ENCODE results near the gene CHRNA5.
"Not testable (repeated sequence)": the region's sequence is repeated elsewhere in the genome, so short reads cannot be mapped to it uniquely, and the experiment has no call there.

The CHRNA5 gene

GRCh38 chr15:78550194-78550593 is 15.1 kb upstream of the CHRNA5 start:
- H3K9me3 ChIP-seq (ENCODE audit: control extremely low read depth in 1 of 5, control insufficient read depth in 4 of 5, insufficient read depth in 2 of 5, low read depth in 1 of 5, low read length in 4 of 5), result no peaks in the 10 kb centered on the region
- no peaks in the 10 kb centered on the region for H3K27me3 ChIP-seq (replicated peaks in 2 of 5; ENCODE audit: control insufficient read depth in 4 of 5, insufficient read depth in 5 of 5, low read length in 4 of 5)
- no peak overlapping the region for H3K27ac ChIP-seq (ENCODE audit: insufficient read depth in 1 of 2, low read depth in 1 of 2, low read length in 2 of 2, poor library complexity in 1 of 2, severe bottlenecking in 2 of 2)
- H3K36me3 ChIP-seq (ENCODE audit: control insufficient read depth in 4 of 4, insufficient read depth in 4 of 4, low read length in 3 of 4), result peaks cover 25 to 56% (median 43%) of the 10 kb centered on the region in 4 experiments
- no peaks in the 10 kb centered on the region for H3K4me1 ChIP-seq (ENCODE audit: control extremely low read depth in 1 of 4, control insufficient read depth in 4 of 4, insufficient read depth in 4 of 4, low read length in 3 of 4)
- no peak for DNase-seq
- CTCF ChIA-PET, result no interaction called here
- 87% methylated on average over 5 of the region's 6 CpGs for WGBS (ENCODE audit: insufficient coverage)
- POLR2A ChIA-PET, result no interaction called here
- no peak overlapping the region for H3K4me3 ChIP-seq (ENCODE audit: control insufficient read depth in 1 of 7, extremely low read depth in 1 of 7, insufficient read depth in 4 of 7, low read depth in 2 of 7, low read length in 6 of 7)

- H3K9me3 ChIP-seq (ENCODE audit: control extremely low read depth in 1 of 5, control insufficient read depth in 4 of 5, insufficient read depth in 2 of 5, low read depth in 1 of 5, low read length in 4 of 5), result no peaks in the 10 kb centered on the region
- ChIA-PET CTCF (no interaction called here), POLR2A (no interaction called here)
- 86% methylated on average over 3 of the region's 3 CpGs for WGBS (ENCODE audit: insufficient coverage)
- no peak overlapping the region for H3K4me3 ChIP-seq (ENCODE audit: control insufficient read depth in 1 of 7, extremely low read depth in 1 of 7, insufficient read depth in 4 of 7, low read depth in 2 of 7, low read length in 6 of 7)
- no peak overlapping the region for H3K27ac ChIP-seq (ENCODE audit: insufficient read depth in 1 of 2, low read depth in 1 of 2, low read length in 2 of 2, poor library complexity in 1 of 2, severe bottlenecking in 2 of 2)
- H3K4me1 ChIP-seq (ENCODE audit: control extremely low read depth in 1 of 4, control insufficient read depth in 4 of 4, insufficient read depth in 4 of 4, low read length in 3 of 4), result no peaks in the 10 kb centered on the region
- peaks cover 19 to 49% (median 37%) of the 10 kb centered on the region in 4 experiments for H3K36me3 ChIP-seq (ENCODE audit: control insufficient read depth in 4 of 4, insufficient read depth in 4 of 4, low read length in 3 of 4)
- no peak for DNase-seq
- H3K27me3 ChIP-seq (replicated peaks in 2 of 5; ENCODE audit: control insufficient read depth in 4 of 5, insufficient read depth in 5 of 5, low read length in 4 of 5), result no peaks in the 10 kb centered on the region
Measured at GRCh38 chr15:78550815-78551214, 14.5 kb upstream of the CHRNA5 start.

- ChIA-PET POLR2A (no interaction called here), CTCF (interaction anchor here (1.9 kb wide), 1 partner anchor 13 kb away, joined by 5 read pairs; the partner anchor contains the start of gene CHRNA5)
- H3K9me3 ChIP-seq (ENCODE audit: control extremely low read depth in 1 of 5, control insufficient read depth in 4 of 5, insufficient read depth in 2 of 5, low read depth in 1 of 5, low read length in 4 of 5), result no peaks in the 10 kb centered on the region
- DNase-seq, result no peak
- H3K4me1 ChIP-seq (ENCODE audit: control extremely low read depth in 1 of 4, control insufficient read depth in 4 of 4, insufficient read depth in 4 of 4, low read length in 3 of 4), result no peaks in the 10 kb centered on the region
- no peak overlapping the region for H3K4me3 ChIP-seq (ENCODE audit: control insufficient read depth in 1 of 7, extremely low read depth in 1 of 7, insufficient read depth in 4 of 7, low read depth in 2 of 7, low read length in 6 of 7)
- H3K27ac ChIP-seq (ENCODE audit: insufficient read depth in 1 of 2, low read depth in 1 of 2, low read length in 2 of 2, poor library complexity in 1 of 2, severe bottlenecking in 2 of 2), result no peak overlapping the region
- H3K27me3 ChIP-seq (replicated peaks in 2 of 5; ENCODE audit: control insufficient read depth in 4 of 5, insufficient read depth in 5 of 5, low read length in 4 of 5), result no peaks in the 10 kb centered on the region
- H3K36me3 ChIP-seq (ENCODE audit: control insufficient read depth in 4 of 4, insufficient read depth in 4 of 4, low read length in 3 of 4), result peaks cover 13 to 41% (median 29%) of the 10 kb centered on the region in 4 experiments
- 100% methylated on average over 2 of the region's 5 CpGs for WGBS (ENCODE audit: insufficient coverage)
Measured at GRCh38 chr15:78551902-78552301, 13.4 kb upstream of the CHRNA5 start.

- H3K27ac ChIP-seq (ENCODE audit: insufficient read depth in 1 of 2, low read depth in 1 of 2, low read length in 2 of 2, poor library complexity in 1 of 2, severe bottlenecking in 2 of 2), result no peak overlapping the region
- CTCF ChIA-PET, result interaction anchor here (0.7 to 1.9 kb wide), 2 partner anchors 13 to 71 kb away, joined by 3 to 5 read pairs; partner anchors contain the start of gene CHRNA5
Measured at GRCh38 chr15:78552597-78552996, 12.7 kb upstream of the CHRNA5 start.

GRCh38 chr15:78560201-78560600 is 5.1 kb upstream of the CHRNA5 start:
- H3K9me3 ChIP-seq (ENCODE audit: control extremely low read depth in 1 of 5, control insufficient read depth in 4 of 5, insufficient read depth in 2 of 5, low read depth in 1 of 5, low read length in 4 of 5); H3K36me3 ChIP-seq (ENCODE audit: control insufficient read depth in 4 of 4, insufficient read depth in 4 of 4, low read length in 3 of 4); CTCF ChIA-PET; H3K27me3 ChIP-seq (replicated peaks in 2 of 5; ENCODE audit: control insufficient read depth in 4 of 5, insufficient read depth in 5 of 5, low read length in 4 of 5); H3K4me3 ChIP-seq (ENCODE audit: control insufficient read depth in 1 of 7, extremely low read depth in 1 of 7, insufficient read depth in 4 of 7, low read depth in 2 of 7, low read length in 6 of 7); POLR2A ChIA-PET; H3K4me1 ChIP-seq (ENCODE audit: control extremely low read depth in 1 of 4, control insufficient read depth in 4 of 4, insufficient read depth in 4 of 4, low read length in 3 of 4); DNase-seq; H3K27ac ChIP-seq (ENCODE audit: insufficient read depth in 1 of 2, low read depth in 1 of 2, low read length in 2 of 2, poor library complexity in 1 of 2, severe bottlenecking in 2 of 2): not testable (repeated sequence)
- 92% methylated on average over 2 of the region's 10 CpGs for WGBS (ENCODE audit: insufficient coverage)

More at GRCh38 chr15:78552597-78552996, 12.7 kb upstream of the CHRNA5 start:
- no peak overlapping the region for H3K4me3 ChIP-seq (ENCODE audit: control insufficient read depth in 1 of 7, extremely low read depth in 1 of 7, insufficient read depth in 4 of 7, low read depth in 2 of 7, low read length in 6 of 7)
- peaks cover 12 to 35% (median 23%) of the 10 kb centered on the region in 4 experiments for H3K36me3 ChIP-seq (ENCODE audit: control insufficient read depth in 4 of 4, insufficient read depth in 4 of 4, low read length in 3 of 4)
- WGBS (ENCODE audit: insufficient coverage), result 100% methylated on average over 5 of the region's 5 CpGs
- H3K9me3 ChIP-seq (ENCODE audit: control extremely low read depth in 1 of 5, control insufficient read depth in 4 of 5, insufficient read depth in 2 of 5, low read depth in 1 of 5, low read length in 4 of 5), result no peaks in the 10 kb centered on the region
- H3K27me3 ChIP-seq (replicated peaks in 2 of 5; ENCODE audit: control insufficient read depth in 4 of 5, insufficient read depth in 5 of 5, low read length in 4 of 5), result no peaks in the 10 kb centered on the region
- DNase-seq, result no peak
- no peaks in the 10 kb centered on the region for H3K4me1 ChIP-seq (ENCODE audit: control extremely low read depth in 1 of 4, control insufficient read depth in 4 of 4, insufficient read depth in 4 of 4, low read length in 3 of 4)
- POLR2A ChIA-PET, result no interaction called here

- Histone ChIP-seq H3K4me3 (ENCODE audit: control insufficient read depth in 1 of 7, extremely low read depth in 1 of 7, insufficient read depth in 4 of 7, low read depth in 2 of 7, low read length in 6 of 7) (no peak overlapping the region), H3K27ac (ENCODE audit: insufficient read depth in 1 of 2, low read depth in 1 of 2, low read length in 2 of 2, poor library complexity in 1 of 2, severe bottlenecking in 2 of 2) (no peak overlapping the region), H3K27me3 (replicated peaks in 2 of 5; ENCODE audit: control insufficient read depth in 4 of 5, insufficient read depth in 5 of 5, low read length in 4 of 5) (no peaks in the 10 kb centered on the region), H3K36me3 (ENCODE audit: control insufficient read depth in 4 of 4, insufficient read depth in 4 of 4, low read length in 3 of 4) (no peaks in the 10 kb centered on the region), H3K4me1 (ENCODE audit: control extremely low read depth in 1 of 4, control insufficient read depth in 4 of 4, insufficient read depth in 4 of 4, low read length in 3 of 4) (peaks cover 3 to 22% (median 18%) of the 10 kb centered on the region in 4 experiments), H3K9me3 (ENCODE audit: control extremely low read depth in 1 of 5, control insufficient read depth in 4 of 5, insufficient read depth in 2 of 5, low read depth in 1 of 5, low read length in 4 of 5) (no peaks in the 10 kb centered on the region)
- ChIA-PET POLR2A (no interaction called here), CTCF (no interaction called here)
- DNase-seq, result no peak
- 98% methylated on average over 5 of the region's 5 CpGs for WGBS (ENCODE audit: insufficient coverage)
Measured at GRCh38 chr15:78561490-78561889, 3.8 kb upstream of the CHRNA5 start.

- POLR2A ChIA-PET, result interaction anchor here (0.6 to 0.8 kb wide), 2 partner anchors 41 to 1372 kb away, joined by 3 to 4 read pairs; no protein-coding TSS in a partner anchor
- H3K9me3 ChIP-seq (ENCODE audit: control extremely low read depth in 1 of 5, control insufficient read depth in 4 of 5, insufficient read depth in 2 of 5, low read depth in 1 of 5, low read length in 4 of 5), result no peaks in the 10 kb centered on the region
Measured at GRCh38 chr15:78563092-78563491, 2.2 kb upstream of the CHRNA5 start.

More at GRCh38 chr15:78563092-78563491, 2.2 kb upstream of the CHRNA5 start:
- CTCF ChIA-PET, result interaction anchor here (0.6 to 1.2 kb wide), 2 partner anchors 14 to 23 kb away, joined by 3 to 4 read pairs; no protein-coding TSS in a partner anchor
- DNase-seq, result no peak
- WGBS (ENCODE audit: insufficient coverage), result 100% methylated on average over 1 of the region's 2 CpGs
- H3K36me3 ChIP-seq (ENCODE audit: control insufficient read depth in 4 of 4, insufficient read depth in 4 of 4, low read length in 3 of 4), result no peaks in the 10 kb centered on the region
- H3K4me3 ChIP-seq (ENCODE audit: control insufficient read depth in 1 of 7, extremely low read depth in 1 of 7, insufficient read depth in 4 of 7, low read depth in 2 of 7, low read length in 6 of 7), result no peak overlapping the region
- H3K27me3 ChIP-seq (replicated peaks in 2 of 5; ENCODE audit: control insufficient read depth in 4 of 5, insufficient read depth in 5 of 5, low read length in 4 of 5), result no peaks in the 10 kb centered on the region
- no peak overlapping the region for H3K27ac ChIP-seq (ENCODE audit: insufficient read depth in 1 of 2, low read depth in 1 of 2, low read length in 2 of 2, poor library complexity in 1 of 2, severe bottlenecking in 2 of 2)
- peaks cover 3 to 35% (median 27%) of the 10 kb centered on the region in 4 experiments for H3K4me1 ChIP-seq (ENCODE audit: control extremely low read depth in 1 of 4, control insufficient read depth in 4 of 4, insufficient read depth in 4 of 4, low read length in 3 of 4)
